Kidney epithelial cell (primary cell): ENCODE measurements around the gene AGT. TPM values are rescaled to one million over a fixed set of nuclear protein-coding genes. Genes with fewer than 3 reads are reported as not detected.

Source experiments
- DNase-seq: peaks from one replicate; pipeline ENCODE4 v3.0.0-alpha.2; 2010; ENCODE audit warnings: low read depth
- H3K27me3 ChIP-seq: 2 replicates; pipeline ENCODE4 v1.6.0; 2011; ENCODE audit warnings: low read length; ENCODE audit not compliant: control insufficient read depth, insufficient read depth
- H3K36me3 ChIP-seq: 2 replicates; pipeline ENCODE4 v1.5.1; 2011; ENCODE audit warnings: low read length; ENCODE audit not compliant: control insufficient read depth, insufficient read depth
- H3K4me3 ChIP-seq: 2 replicates; pipeline ENCODE4 v1.5.1; 2011; ENCODE audit warnings: low read depth, mild to moderate bottlenecking, control low read depth, low read length
- total RNA-seq: library from RNA; depleted of rRNA; stranded (reverse); fragments of >200 nt; gene quantifications from 2 replicates; pipeline ENCODE4 v1.2.3, GENCODE V29; 2015
- TF ChIP-seq, protein P1 (sequence below): IDR thresholded peaks from 2 replicates; pipeline ENCODE4 v1.5.1; 2011; ENCODE audit warnings: mild to moderate bottlenecking, moderate library complexity, low read length, control low read depth, inconsistent platforms; ENCODE audit not compliant: insufficient read depth, poor library complexity, severe bottlenecking

AGT gene
- total RNA-seq, 1 donor from 2014 or later, result 3.9 TPM

DNA sequence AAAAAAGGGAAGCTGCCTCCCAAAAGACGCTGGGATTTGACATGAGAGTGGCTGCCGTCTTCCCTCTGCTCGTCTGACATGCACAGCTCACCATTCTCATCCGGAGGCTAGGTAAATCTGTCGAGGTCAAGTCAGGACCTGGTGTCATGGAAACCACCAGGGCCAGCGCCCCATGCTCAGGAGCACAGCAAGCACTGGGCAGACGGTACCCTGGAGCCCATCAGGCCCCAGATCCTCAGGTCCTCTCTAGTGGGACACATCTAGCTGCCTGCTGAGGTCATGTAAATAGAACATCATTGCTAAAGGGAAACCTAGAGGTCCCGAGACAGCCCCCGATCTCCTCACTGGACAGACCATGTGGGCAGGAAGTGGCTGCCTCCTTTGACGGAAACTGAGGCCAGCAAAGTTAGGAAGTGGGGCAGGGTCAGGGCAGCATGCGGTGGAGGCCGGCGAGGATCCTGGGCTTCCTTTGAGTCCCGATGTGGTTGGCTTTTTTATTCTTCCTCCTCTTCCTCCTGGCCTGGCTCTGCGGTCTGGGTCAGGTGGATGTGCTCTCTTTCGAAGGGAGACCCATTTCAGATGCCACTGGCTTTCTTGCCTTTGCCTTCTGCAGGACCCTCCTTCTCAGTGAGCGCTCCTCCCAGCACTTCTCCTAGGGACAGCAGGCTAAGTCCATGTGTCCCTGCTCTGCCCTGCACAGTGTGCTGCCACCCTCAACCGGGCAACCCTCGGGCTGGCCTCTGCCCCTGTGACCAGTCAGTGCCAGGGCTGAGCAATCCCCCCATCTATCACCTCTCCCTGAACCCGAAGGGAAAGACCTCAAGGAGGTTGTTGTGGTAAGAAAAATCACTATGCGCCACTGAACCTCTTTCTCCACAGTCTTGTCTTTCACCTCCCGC is 5.9 kb downstream of the AGT start:
- Histone ChIP-seq H3K36me3 (no peaks in the 10 kb centered on the region), H3K4me3 (no peak overlapping the region), H3K27me3 (no peaks in the 10 kb centered on the region)
- TF ChIP-seq, protein P1, sequence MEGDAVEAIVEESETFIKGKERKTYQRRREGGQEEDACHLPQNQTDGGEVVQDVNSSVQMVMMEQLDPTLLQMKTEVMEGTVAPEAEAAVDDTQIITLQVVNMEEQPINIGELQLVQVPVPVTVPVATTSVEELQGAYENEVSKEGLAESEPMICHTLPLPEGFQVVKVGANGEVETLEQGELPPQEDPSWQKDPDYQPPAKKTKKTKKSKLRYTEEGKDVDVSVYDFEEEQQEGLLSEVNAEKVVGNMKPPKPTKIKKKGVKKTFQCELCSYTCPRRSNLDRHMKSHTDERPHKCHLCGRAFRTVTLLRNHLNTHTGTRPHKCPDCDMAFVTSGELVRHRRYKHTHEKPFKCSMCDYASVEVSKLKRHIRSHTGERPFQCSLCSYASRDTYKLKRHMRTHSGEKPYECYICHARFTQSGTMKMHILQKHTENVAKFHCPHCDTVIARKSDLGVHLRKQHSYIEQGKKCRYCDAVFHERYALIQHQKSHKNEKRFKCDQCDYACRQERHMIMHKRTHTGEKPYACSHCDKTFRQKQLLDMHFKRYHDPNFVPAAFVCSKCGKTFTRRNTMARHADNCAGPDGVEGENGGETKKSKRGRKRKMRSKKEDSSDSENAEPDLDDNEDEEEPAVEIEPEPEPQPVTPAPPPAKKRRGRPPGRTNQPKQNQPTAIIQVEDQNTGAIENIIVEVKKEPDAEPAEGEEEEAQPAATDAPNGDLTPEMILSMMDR, result no peak
- no peak for DNase-seq

DNA sequence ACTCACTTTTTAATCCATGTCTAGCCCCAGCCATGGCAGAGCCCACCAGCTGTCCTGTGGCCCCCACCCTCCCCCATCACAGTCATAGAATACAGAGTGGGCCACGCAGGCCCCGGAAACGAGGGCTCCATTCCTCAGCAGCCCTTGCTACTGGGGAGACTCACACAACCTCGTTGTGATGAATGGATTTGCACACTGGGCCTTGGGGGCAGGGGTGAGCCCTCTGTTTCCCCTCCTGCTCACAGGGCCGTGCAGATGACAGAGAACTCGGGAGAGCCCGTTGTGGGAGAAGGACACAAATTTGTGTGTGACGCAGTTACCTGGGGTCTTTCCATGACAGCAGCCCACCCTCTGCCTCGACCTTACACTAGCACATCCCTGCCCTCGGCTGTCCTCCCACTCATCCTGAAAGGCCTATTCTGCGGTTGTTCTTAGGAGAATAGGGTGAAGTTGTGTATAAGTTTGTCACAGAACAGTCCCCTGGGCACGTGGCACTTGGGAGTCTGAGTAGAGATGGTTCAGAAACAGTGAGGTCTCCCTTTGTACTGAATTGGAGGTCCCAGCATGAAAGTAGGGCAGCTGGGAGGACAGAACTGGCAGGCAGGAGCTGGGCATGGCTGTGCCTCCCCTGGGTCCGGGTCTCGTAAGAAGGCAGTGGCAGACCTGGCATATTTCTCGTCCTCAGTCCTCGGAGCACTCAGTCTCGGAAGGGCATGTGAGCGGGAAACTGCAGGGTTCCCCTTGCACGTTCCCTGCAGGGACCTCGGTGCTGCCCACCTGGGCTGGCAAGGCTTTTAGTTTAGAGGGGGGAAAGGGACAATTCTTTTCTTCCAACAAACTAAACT is 6.8 kb downstream of the AGT start:
- Histone ChIP-seq H3K36me3 (no peaks in the 10 kb centered on the region), H3K4me3 (no peak overlapping the region), H3K27me3 (no peaks in the 10 kb centered on the region)
- DNase-seq, result no peak
- TF ChIP-seq, protein P1, result no peak

DNA sequence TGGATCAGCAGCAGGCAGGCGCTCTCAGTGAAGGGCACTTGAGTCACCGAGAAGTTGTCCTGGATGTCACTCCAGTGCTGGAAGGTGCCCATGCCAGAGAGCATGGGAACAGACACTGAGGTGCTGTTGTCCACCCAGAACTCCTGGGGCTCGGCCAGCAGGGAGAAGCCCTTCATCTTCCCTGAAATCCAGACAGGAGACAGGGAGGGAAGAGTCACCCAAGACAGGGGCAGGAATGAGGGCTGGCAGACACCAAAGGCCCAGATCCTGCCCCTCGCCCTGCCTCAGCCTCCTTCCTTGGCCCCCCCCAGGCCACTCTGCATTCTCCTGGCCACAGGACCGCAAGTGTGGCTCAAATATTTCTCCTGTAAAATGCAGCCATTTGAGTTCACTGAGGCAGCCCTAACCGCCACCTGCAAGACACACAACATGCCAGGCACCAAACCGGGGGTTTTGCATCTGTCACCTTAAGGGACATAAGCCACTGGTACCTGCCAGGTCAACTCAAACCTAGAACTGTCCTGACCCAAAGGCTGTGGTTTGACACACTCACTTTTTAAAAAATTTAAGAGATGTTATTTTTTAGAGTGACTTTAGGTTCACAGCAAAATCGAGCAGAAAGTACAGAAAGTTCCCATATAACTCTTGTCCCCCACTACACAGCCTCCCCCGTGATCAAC is 7.8 kb downstream of the AGT start:
- TF ChIP-seq, protein P1, result no peak
- no peak overlapping the region for H3K4me3 ChIP-seq
- DNase-seq, result no peak
- H3K27me3 ChIP-seq, result no peaks in the 10 kb centered on the region
- H3K36me3 ChIP-seq, result no peaks in the 10 kb centered on the region

DNA sequence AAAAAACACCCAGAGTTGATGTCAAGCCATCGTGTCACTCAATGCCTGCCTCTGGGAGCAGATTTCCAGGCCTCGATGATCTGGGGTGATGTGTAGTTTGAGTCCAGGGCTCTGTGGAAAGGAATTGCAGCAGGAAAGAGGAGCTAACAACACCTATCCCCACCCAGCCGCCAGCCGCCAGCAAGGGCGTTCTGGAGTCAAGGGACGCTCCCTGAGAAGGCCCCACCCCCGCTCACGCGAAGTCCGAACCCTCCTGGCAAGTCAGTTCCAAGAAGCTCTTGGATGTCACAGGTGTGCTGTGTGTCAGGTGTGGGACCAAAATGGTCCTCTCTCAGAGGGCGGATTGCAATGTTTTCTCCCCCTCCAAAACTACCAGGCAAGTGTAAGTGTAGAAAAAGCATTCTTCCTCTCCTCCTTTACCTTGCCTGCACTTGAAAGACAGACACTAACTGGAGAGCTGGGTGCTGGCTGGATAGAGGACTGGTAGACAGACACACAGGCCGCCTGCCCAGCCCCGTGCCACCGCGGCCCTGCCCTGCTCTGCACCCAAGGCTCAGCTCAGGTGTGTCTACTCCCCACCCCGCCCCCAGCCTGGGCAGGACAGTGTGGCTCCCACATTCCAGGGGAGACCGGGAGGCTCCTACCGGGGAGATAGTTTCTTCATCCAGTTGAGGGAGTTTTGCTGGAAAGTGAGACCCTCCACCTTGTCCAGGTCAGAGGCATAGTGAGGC is 8.5 kb downstream of the AGT start:
- no peak for DNase-seq
- Histone ChIP-seq H3K36me3 (no peaks in the 10 kb centered on the region), H3K4me3 (no peak overlapping the region), H3K27me3 (no peaks in the 10 kb centered on the region)
- TF ChIP-seq, protein P1, result no peak

DNA sequence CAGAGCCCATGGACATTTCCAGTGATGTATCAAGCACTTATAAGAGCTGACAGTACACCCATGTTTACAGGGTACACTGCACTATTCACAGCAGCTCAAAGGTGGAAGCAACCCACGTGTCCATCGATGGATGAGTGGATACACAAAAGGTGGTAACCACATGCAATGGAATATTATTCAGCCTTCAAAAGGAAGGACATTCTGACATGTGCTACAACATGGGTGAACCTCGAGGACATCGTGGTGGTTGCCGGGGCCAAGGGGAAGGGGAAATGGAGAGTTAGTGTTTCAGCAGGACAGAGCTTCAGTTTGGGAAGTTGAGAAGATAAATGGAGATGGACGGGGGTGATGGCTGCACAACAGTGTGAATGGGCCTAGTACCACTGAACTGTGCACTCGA is 9.1 kb downstream of the AGT start:
- H3K36me3 ChIP-seq, result no peaks in the 10 kb centered on the region
- no peaks in the 10 kb centered on the region for H3K27me3 ChIP-seq
- no peak for DNase-seq
- TF ChIP-seq, protein P1, result no peak
- no peak overlapping the region for H3K4me3 ChIP-seq
